HG02763 (cell line): ENCODE results near the gene GALM.
"Not testable (repeated sequence)": the region's sequence is repeated elsewhere in the genome, so short reads cannot be mapped to it uniquely, and the experiment has no call there.

Source experiments
- ATAC-seq: cut with Tn5 transposase; IDR thresholded peaks from one replicate; pipeline ENCODE4 v1.9.1; 2021; ENCODE audit warnings: mild to moderate bottlenecking, moderate library complexity; ENCODE audit not compliant: unreplicated experiment

Gene GALM

GRCh38 chr2:38676681-38677080 lies 10.8 kb downstream of the GALM start:
- ATAC-seq: no peak

- ATAC-seq: not testable (repeated sequence)
Measured at GRCh38 chr2:38680868-38681267, 15.0 kb downstream of the GALM start.

GRCh38 chr2:38682008-38682575 lies 16.2 kb downstream of the GALM start:
- ATAC-seq: no peak

- not testable (repeated sequence) for ATAC-seq
Measured at GRCh38 chr2:38682620-38683019, 16.7 kb downstream of the GALM start.

- no peak for ATAC-seq
Measured at GRCh38 chr2:38683766-38684165, 17.9 kb downstream of the GALM start.

- no peak for ATAC-seq
Measured at GRCh38 chr2:38685116-38685735, 19.3 kb downstream of the GALM start.

GRCh38 chr2:38690499-38691420 lies 24.8 kb downstream of the GALM start:
- no peak for ATAC-seq

- no peak for ATAC-seq
Measured at GRCh38 chr2:38691994-38692393, 26.1 kb downstream of the GALM start.

- no peak for ATAC-seq
Measured at GRCh38 chr2:38692636-38693318, 26.9 kb downstream of the GALM start.

GRCh38 chr2:38697116-38697840 lies 31.4 kb downstream of the GALM start:
- ATAC-seq: no peak

- ATAC-seq: no peak
Measured at GRCh38 chr2:38698467-38699003, 32.6 kb downstream of the GALM start.

GRCh38 chr2:38700113-38700785 lies 34.3 kb downstream of the GALM start:
- no peak for ATAC-seq

- no peak for ATAC-seq
Measured at GRCh38 chr2:38700881-38701458, 35.1 kb downstream of the GALM start.

- ATAC-seq: no peak
Measured at GRCh38 chr2:38701542-38701941, 35.6 kb downstream of the GALM start.

GRCh38 chr2:38702413-38702812 lies 36.5 kb downstream of the GALM start:
- no peak for ATAC-seq

- not testable (repeated sequence) for ATAC-seq
Measured at GRCh38 chr2:38703336-38703735, 37.4 kb downstream of the GALM start.

GRCh38 chr2:38704664-38705063 lies 38.8 kb downstream of the GALM start:
- ATAC-seq: no peak

GRCh38 chr2:38706846-38707345 lies 41.0 kb downstream of the GALM start:
- no peak for ATAC-seq

- not testable (repeated sequence) for ATAC-seq
Measured at GRCh38 chr2:38708491-38708890, 42.6 kb downstream of the GALM start.
